Mononuclear cell (primary cell): ENCODE measurements around the gene ZNF750. TPM values are rescaled to one million over a fixed set of nuclear protein-coding genes. Genes with fewer than 3 reads are reported as not detected.
A peak's percentile ranks its signal among the peaks of the same experiment; 100 is the strongest.

Source experiments
- H3K27me3 ChIP-seq: 2 replicates; pipeline ENCODE4 v1.6.0; 2011; ENCODE audit warnings: low read length, control low read depth; ENCODE audit not compliant: insufficient read depth
- H3K4me1 ChIP-seq: 2 replicates; pipeline ENCODE4 v1.5.1; 2011; ENCODE audit warnings: mild to moderate bottlenecking, low read length, control low read depth; ENCODE audit not compliant: insufficient read depth
- H3K4me3 ChIP-seq: 2 replicates; pipeline ENCODE4 v1.5.1; 2011; ENCODE audit warnings: mild to moderate bottlenecking, low read length, moderate library complexity
- H3K9me3 ChIP-seq: 2 replicates; pipeline ENCODE4 v1.5.1; 2011; ENCODE audit warnings: low read depth, mild to moderate bottlenecking, control low read depth, low read length
- total RNA-seq: library from RNA; depleted of rRNA; stranded (reverse); fragments of >200 nt; gene quantifications from one replicate; pipeline ENCODE4 v1.2.3, GENCODE V29; 2012

Gene ZNF750
- total RNA-seq, 1 donor, result not detected

- Histone ChIP-seq H3K4me1 (peaks cover 52% of the 10 kb centered on the region), H3K9me3 (no peaks in the 10 kb centered on the region), H3K4me3 (no peak overlapping the region), H3K27me3 (no peaks in the 10 kb centered on the region)
Measured at GRCh38 chr17:82866590-82867191, 26.9 kb upstream of the ZNF750 start.

GRCh38 chr17:82865774-82866395 lies 26.1 kb upstream of the ZNF750 start:
- peaks cover 50% of the 10 kb centered on the region for H3K4me1 ChIP-seq
- no peaks in the 10 kb centered on the region for H3K9me3 ChIP-seq
- H3K27me3 ChIP-seq, result no peaks in the 10 kb centered on the region
- H3K4me3 ChIP-seq, result no peak overlapping the region

- Histone ChIP-seq H3K9me3 (no peaks in the 10 kb centered on the region), H3K4me1 (peaks cover 51% of the 10 kb centered on the region), H3K4me3 (no peak overlapping the region), H3K27me3 (no peaks in the 10 kb centered on the region)
Measured at GRCh38 chr17:82865274-82865673, 25.5 kb upstream of the ZNF750 start.

GRCh38 chr17:82864713-82865248 lies 25.0 kb upstream of the ZNF750 start:
- H3K4me1 ChIP-seq, result peaks cover 56% of the 10 kb centered on the region
- no peaks in the 10 kb centered on the region for H3K9me3 ChIP-seq
- no peaks in the 10 kb centered on the region for H3K27me3 ChIP-seq
- no peak overlapping the region for H3K4me3 ChIP-seq

- Histone ChIP-seq H3K4me3 (no peak overlapping the region), H3K4me1 (peaks cover 62% of the 10 kb centered on the region), H3K27me3 (no peaks in the 10 kb centered on the region), H3K9me3 (no peaks in the 10 kb centered on the region)
Measured at GRCh38 chr17:82863941-82864712, 24.3 kb upstream of the ZNF750 start.

- Histone ChIP-seq H3K4me1 (peaks cover 69% of the 10 kb centered on the region), H3K4me3 (no peak overlapping the region), H3K9me3 (no peaks in the 10 kb centered on the region), H3K27me3 (no peaks in the 10 kb centered on the region)
Measured at GRCh38 chr17:82863383-82863940, 23.6 kb upstream of the ZNF750 start.

- no peak overlapping the region for H3K4me3 ChIP-seq
- H3K27me3 ChIP-seq, result no peaks in the 10 kb centered on the region
- peaks cover 72% of the 10 kb centered on the region for H3K4me1 ChIP-seq
- no peaks in the 10 kb centered on the region for H3K9me3 ChIP-seq
Measured at GRCh38 chr17:82862737-82863382, 23.0 kb upstream of the ZNF750 start.

GRCh38 chr17:82862191-82862590 lies 22.4 kb upstream of the ZNF750 start:
- Histone ChIP-seq H3K27me3 (no peaks in the 10 kb centered on the region), H3K4me3 (no peak overlapping the region), H3K9me3 (no peaks in the 10 kb centered on the region), H3K4me1 (peaks cover 72% of the 10 kb centered on the region)

GRCh38 chr17:82861393-82861775 lies 21.6 kb upstream of the ZNF750 start:
- Histone ChIP-seq H3K9me3 (no peaks in the 10 kb centered on the region), H3K4me1 (peaks cover 68% of the 10 kb centered on the region), H3K27me3 (no peaks in the 10 kb centered on the region), H3K4me3 (no peak overlapping the region)

GRCh38 chr17:82860606-82861392 lies 21.0 kb upstream of the ZNF750 start:
- H3K27me3 ChIP-seq, result no peaks in the 10 kb centered on the region
- no peak overlapping the region for H3K4me3 ChIP-seq
- peaks cover 63% of the 10 kb centered on the region for H3K4me1 ChIP-seq
- H3K9me3 ChIP-seq, result no peaks in the 10 kb centered on the region

- no peaks in the 10 kb centered on the region for H3K9me3 ChIP-seq
- peak overlapping the region; percentile 3 for H3K4me3 ChIP-seq
- peaks cover 52% of the 10 kb centered on the region for H3K4me1 ChIP-seq
- H3K27me3 ChIP-seq, result no peaks in the 10 kb centered on the region
Measured at GRCh38 chr17:82859431-82860403, 19.9 kb upstream of the ZNF750 start.

- H3K4me1 ChIP-seq, result peaks cover 41% of the 10 kb centered on the region
- H3K9me3 ChIP-seq, result no peaks in the 10 kb centered on the region
- H3K4me3 ChIP-seq, result no peak overlapping the region
- H3K27me3 ChIP-seq, result no peaks in the 10 kb centered on the region
Measured at GRCh38 chr17:82858376-82859126, 18.7 kb upstream of the ZNF750 start.

GRCh38 chr17:82856361-82856760 lies 16.5 kb upstream of the ZNF750 start:
- Histone ChIP-seq H3K4me3 (no peak overlapping the region), H3K27me3 (no peaks in the 10 kb centered on the region), H3K4me1 (peaks cover 31% of the 10 kb centered on the region), H3K9me3 (no peaks in the 10 kb centered on the region)
